Measurements from ENCODE around the gene CCDC30. TPM values are rescaled to one million over a fixed set of nuclear protein-coding genes. Genes with fewer than 3 reads are reported as not detected.

Gene CCDC30
- total RNA-seq, 4 donors from 2014 or later, result 0.64 to 5.0 (median 2.0) TPM

- no peak for TF ChIP-seq POLR2A (IDR thresholded peaks at IDR 0.05)
- no peak for TF ChIP-seq EP300 (IDR thresholded peaks at IDR 0.05)
- no peak for TF ChIP-seq POLR2AphosphoS5 (IDR thresholded peaks at IDR 0.05)
- no peak for TF ChIP-seq CTCF (IDR thresholded peaks at IDR 0.05)
- Histone ChIP-seq H3K4me3 (no peak overlapping the region), H3K36me3 (peaks cover 8% of the 10 kb centered on the region), H3K27ac (no peak overlapping the region), H3K9me3 (no peaks in the 10 kb centered on the region), H3K27me3 (no peaks in the 10 kb centered on the region), H3K4me1 (no peaks in the 10 kb centered on the region)
- 85% methylated on average over 3 of the region's 3 CpGs for WGBS
- DNase-seq (ENCODE audit: low spot score in 2 of 2), result no peak
Measured at GRCh38 chr1:42477775-42478174, 14.7 kb downstream of the CCDC30 start.

GRCh38 chr1:42479621-42480020 is 16.5 kb downstream of the CCDC30 start:
- no peak for DNase-seq (ENCODE audit: low spot score in 2 of 2)
- no peak for TF ChIP-seq CTCF (IDR thresholded peaks at IDR 0.05)
- no peak for TF ChIP-seq POLR2A (IDR thresholded peaks at IDR 0.05)
- no peak for TF ChIP-seq EP300 (IDR thresholded peaks at IDR 0.05)
- TF ChIP-seq POLR2AphosphoS5 (IDR thresholded peaks at IDR 0.05), result no peak
- Histone ChIP-seq H3K27me3 (no peaks in the 10 kb centered on the region), H3K36me3 (peaks cover 14% of the 10 kb centered on the region), H3K27ac (no peak overlapping the region), H3K9me3 (no peaks in the 10 kb centered on the region), H3K4me1 (no peaks in the 10 kb centered on the region), H3K4me3 (no peak overlapping the region)
- WGBS, result 50% methylated on average over 4 of the region's 4 CpGs

DNA sequence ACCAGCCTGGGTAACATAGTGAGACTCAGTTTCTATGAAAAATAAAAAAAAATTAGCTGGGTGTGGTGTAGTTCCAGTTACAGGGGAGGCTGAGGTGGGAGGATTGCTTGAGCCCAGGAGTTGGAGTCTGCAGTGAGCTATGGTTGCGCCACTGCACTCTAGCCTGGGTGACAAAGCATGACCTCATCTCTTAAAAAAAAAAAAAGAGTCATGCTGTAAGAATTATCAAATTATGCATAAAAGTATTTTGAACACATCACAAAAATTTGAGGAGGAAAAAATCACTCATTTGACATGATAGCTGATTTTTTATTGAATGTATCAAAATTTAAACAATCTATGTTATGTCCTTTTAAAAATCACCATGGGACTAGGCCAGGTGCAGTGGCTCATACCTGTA is 17.8 kb downstream of the CCDC30 start:
- TF ChIP-seq POLR2AphosphoS5 (IDR thresholded peaks at IDR 0.05) (no peak), CTCF (IDR thresholded peaks at IDR 0.05) (no peak), POLR2A (IDR thresholded peaks at IDR 0.05) (no peak), EP300 (IDR thresholded peaks at IDR 0.05) (no peak)
- no peak overlapping the region for H3K4me3 ChIP-seq
- H3K27me3 ChIP-seq, result no peaks in the 10 kb centered on the region
- H3K36me3 ChIP-seq, result peaks cover 14% of the 10 kb centered on the region
- H3K27ac ChIP-seq, result no peak overlapping the region
- WGBS, result 100% methylated on average over 1 of the region's 1 CpG
- DNase-seq (ENCODE audit: low spot score in 2 of 2), result no peak
- no peaks in the 10 kb centered on the region for H3K4me1 ChIP-seq
- no peaks in the 10 kb centered on the region for H3K9me3 ChIP-seq

GRCh38 chr1:42482635-42483153 is 19.6 kb downstream of the CCDC30 start:
- Histone ChIP-seq H3K27ac (no peak overlapping the region), H3K4me1 (no peaks in the 10 kb centered on the region), H3K9me3 (no peaks in the 10 kb centered on the region), H3K27me3 (no peaks in the 10 kb centered on the region), H3K36me3 (peaks cover 14% of the 10 kb centered on the region), H3K4me3 (no peak overlapping the region)
- TF ChIP-seq POLR2A (IDR thresholded peaks at IDR 0.05) (no peak), EP300 (IDR thresholded peaks at IDR 0.05) (no peak), POLR2AphosphoS5 (IDR thresholded peaks at IDR 0.05) (no peak), CTCF (IDR thresholded peaks at IDR 0.05) (no peak)
- WGBS, result 90% methylated on average over 2 of the region's 2 CpGs
- no peak for DNase-seq (ENCODE audit: low spot score in 2 of 2)

GRCh38 chr1:42484382-42484781 is 21.3 kb downstream of the CCDC30 start:
- no peak for DNase-seq (ENCODE audit: low spot score in 2 of 2)
- H3K27ac ChIP-seq, result no peak overlapping the region
- no peaks in the 10 kb centered on the region for H3K4me1 ChIP-seq
- peaks cover 14% of the 10 kb centered on the region for H3K36me3 ChIP-seq
- no peak overlapping the region for H3K4me3 ChIP-seq
- H3K27me3 ChIP-seq, result no peaks in the 10 kb centered on the region
- 73% methylated on average over 2 of the region's 2 CpGs for WGBS
- TF ChIP-seq POLR2A (IDR thresholded peaks at IDR 0.05), result no peak
- TF ChIP-seq CTCF (IDR thresholded peaks at IDR 0.05), result no peak
- TF ChIP-seq EP300 (IDR thresholded peaks at IDR 0.05), result no peak
- no peak for TF ChIP-seq POLR2AphosphoS5 (IDR thresholded peaks at IDR 0.05)
- H3K9me3 ChIP-seq, result no peaks in the 10 kb centered on the region
